ENCODE results near the gene TESMIN. TPM values are rescaled to one million over a fixed set of nuclear protein-coding genes. Genes with fewer than 3 reads are reported as not detected.

The TESMIN gene
- total and polyA plus RNA-seq, 8 donors, result 1.1 to 14.2 (median 12.6) TPM

GRCh38 chr11:68776442-68777235 is 25.3 kb upstream of the TESMIN start:
- Histone ChIP-seq H3K9me3 (no peaks in the 10 kb centered on the region), H3K27me3 (no peaks in the 10 kb centered on the region), H3K27ac (no peak overlapping the region), H3K4me3 (no peak overlapping the region), H3K36me3 (peaks cover 0 to 100% of the 10 kb centered on the region in 2 donors), H3K4me1 (no peaks in the 10 kb centered on the region)
- TF ChIP-seq CTCF (IDR thresholded peaks at IDR 0.05), result no peak
- DNase-seq (no peak), ATAC-seq (no peak)
- intact Hi-C loops (cut with DNase I), result no loop called here

- H3K4me3 ChIP-seq, result no peak overlapping the region
- intact Hi-C loops (cut with DNase I), result no loop called here
- no peaks in the 10 kb centered on the region for H3K9me3 ChIP-seq
- no peaks in the 10 kb centered on the region for H3K4me1 ChIP-seq
- ATAC-seq (no peak), DNase-seq (no peak)
- no peak for TF ChIP-seq CTCF (IDR thresholded peaks at IDR 0.05)
- H3K27me3 ChIP-seq, result no peaks in the 10 kb centered on the region
- H3K36me3 ChIP-seq, result peaks cover 0 to 100% of the 10 kb centered on the region in 2 donors
- no peak overlapping the region for H3K27ac ChIP-seq
These were observed 24.6 kb upstream of the TESMIN start for GRCh38 chr11:68775951-68776388.

GRCh38 chr11:68774194-68774585 is 22.9 kb upstream of the TESMIN start:
- Histone ChIP-seq H3K27me3 (no peaks in the 10 kb centered on the region), H3K4me1 (no peaks in the 10 kb centered on the region), H3K36me3 (peaks cover 0 to 100% of the 10 kb centered on the region in 2 donors), H3K4me3 (no peak overlapping the region), H3K9me3 (no peaks in the 10 kb centered on the region), H3K27ac (no peak overlapping the region)
- no peak for TF ChIP-seq CTCF (IDR thresholded peaks at IDR 0.05)
- no peak for ATAC-seq
- DNase-seq, result no peak
- intact Hi-C loops (cut with DNase I), result no loop called here

- intact Hi-C loops (cut with DNase I), result no loop called here
- H3K4me1 ChIP-seq, result no peaks in the 10 kb centered on the region
- H3K9me3 ChIP-seq, result no peaks in the 10 kb centered on the region
- DNase-seq (peak in 2 of 4 donors; percentile 66 to 89), ATAC-seq (peak; percentile 21)
- no peak for TF ChIP-seq CTCF (IDR thresholded peaks at IDR 0.05)
- H3K27me3 ChIP-seq, result no peaks in the 10 kb centered on the region
- no peak overlapping the region for H3K27ac ChIP-seq
- H3K4me3 ChIP-seq, result no peak overlapping the region
- peaks cover 0 to 100% of the 10 kb centered on the region in 2 donors for H3K36me3 ChIP-seq
These were observed 22.3 kb upstream of the TESMIN start for GRCh38 chr11:68773521-68774193.

- DNase-seq (no peak), ATAC-seq (no peak)
- intact Hi-C loops (cut with DNase I), result no loop called here
These were observed 21.6 kb upstream of the TESMIN start for GRCh38 chr11:68772936-68773335.

More at GRCh38 chr11:68772936-68773335, 21.6 kb upstream of the TESMIN start:
- Histone ChIP-seq H3K4me1 (no peaks in the 10 kb centered on the region), H3K9me3 (no peaks in the 10 kb centered on the region), H3K27me3 (no peaks in the 10 kb centered on the region), H3K36me3 (peaks cover 0 to 100% of the 10 kb centered on the region in 2 donors), H3K4me3 (no peak overlapping the region), H3K27ac (no peak overlapping the region)
- TF ChIP-seq CTCF (IDR thresholded peaks at IDR 0.05), result no peak

Data from left lung (tissue), 10 donors.